ENCODE data around the gene MRPL12.

Gene MRPL12

DNA sequence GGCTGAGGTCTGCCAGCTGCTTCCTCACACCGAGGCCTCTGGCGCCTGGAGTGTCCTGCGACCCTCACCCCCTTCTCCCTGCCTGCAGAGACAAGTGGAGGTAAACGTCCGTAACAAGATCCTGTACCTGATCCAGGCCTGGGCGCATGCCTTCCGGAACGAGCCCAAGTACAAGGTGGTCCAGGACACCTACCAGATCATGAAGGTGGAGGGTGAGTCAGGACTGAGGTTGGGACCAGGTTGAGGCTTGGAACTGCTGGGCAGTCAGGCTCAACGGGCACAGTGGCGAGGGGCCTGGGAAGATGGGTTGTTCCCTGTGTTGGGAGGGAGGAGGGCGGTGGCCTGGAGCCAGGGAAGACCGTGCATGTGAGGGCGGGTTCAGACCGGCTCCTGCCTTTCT is 14.6 kb upstream of the MRPL12 start:
- H3K4me3 ChIP-seq (ENCODE audit: low read depth, low read length), result no peak overlapping the region
- no peak for TF ChIP-seq CTCF (IDR thresholded peaks at IDR 0.05; ENCODE audit: low read depth, low read length)

DNA sequence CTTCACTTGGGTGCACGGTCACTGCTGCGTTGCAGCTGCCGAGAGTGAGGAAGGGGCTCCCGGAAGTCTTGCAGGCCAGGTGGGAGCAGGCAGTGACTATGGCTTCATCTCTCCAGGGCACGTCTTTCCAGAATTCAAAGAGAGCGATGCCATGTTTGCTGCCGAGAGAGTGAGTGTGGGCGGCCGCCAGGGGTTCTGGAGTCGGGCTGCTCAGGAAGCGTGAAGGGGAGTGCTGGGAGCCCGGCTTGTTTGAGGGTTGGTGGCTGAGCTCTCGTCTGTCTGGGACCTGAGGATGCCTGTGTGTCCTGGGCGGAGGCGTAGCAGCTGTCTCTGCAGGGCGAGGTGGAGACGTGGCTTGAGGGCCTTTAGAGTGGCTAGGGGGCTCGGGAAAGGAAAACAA is 13.1 kb upstream of the MRPL12 start:
- no peak overlapping the region for H3K4me3 ChIP-seq (ENCODE audit: low read depth, low read length)
- no peak for TF ChIP-seq CTCF (IDR thresholded peaks at IDR 0.05; ENCODE audit: low read depth, low read length)

GRCh38 chr17:81690549-81690948 is 12.6 kb upstream of the MRPL12 start:
- TF ChIP-seq CTCF (IDR thresholded peaks at IDR 0.05; ENCODE audit: low read depth, low read length), result no peak
- no peak overlapping the region for H3K4me3 ChIP-seq (ENCODE audit: low read depth, low read length)

- no peak overlapping the region for H3K4me3 ChIP-seq (ENCODE audit: low read depth, low read length)
- TF ChIP-seq CTCF (IDR thresholded peaks at IDR 0.05; ENCODE audit: low read depth, low read length), result no peak
These were observed 12.0 kb upstream of the MRPL12 start for GRCh38 chr17:81691196-81691595.

- TF ChIP-seq CTCF (IDR thresholded peaks at IDR 0.05; ENCODE audit: low read depth, low read length), result no peak
- no peak overlapping the region for H3K4me3 ChIP-seq (ENCODE audit: low read depth, low read length)
These were observed 11.6 kb upstream of the MRPL12 start for GRCh38 chr17:81691608-81692007.

GRCh38 chr17:81693509-81694210 is 9.5 kb upstream of the MRPL12 start:
- no peak for TF ChIP-seq CTCF (IDR thresholded peaks at IDR 0.05; ENCODE audit: low read depth, low read length)
- no peak overlapping the region for H3K4me3 ChIP-seq (ENCODE audit: low read depth, low read length)

- TF ChIP-seq CTCF (IDR thresholded peaks at IDR 0.05; ENCODE audit: low read depth, low read length), result no peak
- H3K4me3 ChIP-seq (ENCODE audit: low read depth, low read length), result no peak overlapping the region
These were observed 8.4 kb upstream of the MRPL12 start for GRCh38 chr17:81694810-81695209.
